ENCODE data around the gene FYTTD1.

DNA sequence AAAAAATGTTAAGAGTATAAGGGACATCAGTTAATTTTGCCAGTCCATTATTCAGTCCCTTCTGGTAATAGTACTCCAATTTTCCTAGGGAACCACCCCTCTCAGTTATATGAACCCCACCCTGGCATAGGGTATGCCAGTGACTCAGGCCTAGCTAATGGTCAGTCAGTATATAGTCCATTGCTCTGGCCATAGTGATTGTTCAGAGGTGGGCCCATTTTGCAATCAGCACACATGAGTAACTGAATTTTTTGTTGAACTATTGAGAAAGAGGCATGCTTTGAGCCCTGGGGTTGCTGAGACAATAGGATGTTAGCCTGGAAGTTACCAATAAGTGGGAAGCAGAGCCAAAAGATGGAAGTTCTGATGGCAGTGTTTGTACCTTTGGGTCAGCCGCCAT, 45.5 kb downstream of the FYTTD1 start:
- TF ChIP-seq, protein P1, sequence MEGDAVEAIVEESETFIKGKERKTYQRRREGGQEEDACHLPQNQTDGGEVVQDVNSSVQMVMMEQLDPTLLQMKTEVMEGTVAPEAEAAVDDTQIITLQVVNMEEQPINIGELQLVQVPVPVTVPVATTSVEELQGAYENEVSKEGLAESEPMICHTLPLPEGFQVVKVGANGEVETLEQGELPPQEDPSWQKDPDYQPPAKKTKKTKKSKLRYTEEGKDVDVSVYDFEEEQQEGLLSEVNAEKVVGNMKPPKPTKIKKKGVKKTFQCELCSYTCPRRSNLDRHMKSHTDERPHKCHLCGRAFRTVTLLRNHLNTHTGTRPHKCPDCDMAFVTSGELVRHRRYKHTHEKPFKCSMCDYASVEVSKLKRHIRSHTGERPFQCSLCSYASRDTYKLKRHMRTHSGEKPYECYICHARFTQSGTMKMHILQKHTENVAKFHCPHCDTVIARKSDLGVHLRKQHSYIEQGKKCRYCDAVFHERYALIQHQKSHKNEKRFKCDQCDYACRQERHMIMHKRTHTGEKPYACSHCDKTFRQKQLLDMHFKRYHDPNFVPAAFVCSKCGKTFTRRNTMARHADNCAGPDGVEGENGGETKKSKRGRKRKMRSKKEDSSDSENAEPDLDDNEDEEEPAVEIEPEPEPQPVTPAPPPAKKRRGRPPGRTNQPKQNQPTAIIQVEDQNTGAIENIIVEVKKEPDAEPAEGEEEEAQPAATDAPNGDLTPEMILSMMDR (conservative IDR thresholded peaks at IDR 0.05): no peak
- TF ChIP-seq EZH2 (IDR thresholded peaks at IDR 0.05; ENCODE audit: low read depth): no peak
